Astrocyte of the spinal cord (primary cell): ENCODE results near the gene CIRBP.
A peak's percentile ranks its signal among the peaks of the same experiment; 100 is the strongest.

Source experiments
- DNase-seq: peaks from one replicate; pipeline ENCODE4 v3.0.0; 2011; ENCODE audit warnings: low read depth, low spot score
- H3K4me3 ChIP-seq: 2 replicates; pipeline ENCODE4 v1.5.1; 2011; ENCODE audit warnings: low read depth, mild to moderate bottlenecking, low read length, moderate library complexity
- CTCF ChIP-seq: IDR thresholded peaks from 2 replicates; pipeline ENCODE4 v1.5.1; 2012; ENCODE audit warnings: low read depth, mild to moderate bottlenecking, low read length, inconsistent platforms
- in situ Hi-C: cut with HindIII; loops from 2 replicates; pipeline ENCODE4 v1.10.0; 2017; ENCODE audit warnings: low sequenced_read_pairs

CIRBP gene

DNA sequence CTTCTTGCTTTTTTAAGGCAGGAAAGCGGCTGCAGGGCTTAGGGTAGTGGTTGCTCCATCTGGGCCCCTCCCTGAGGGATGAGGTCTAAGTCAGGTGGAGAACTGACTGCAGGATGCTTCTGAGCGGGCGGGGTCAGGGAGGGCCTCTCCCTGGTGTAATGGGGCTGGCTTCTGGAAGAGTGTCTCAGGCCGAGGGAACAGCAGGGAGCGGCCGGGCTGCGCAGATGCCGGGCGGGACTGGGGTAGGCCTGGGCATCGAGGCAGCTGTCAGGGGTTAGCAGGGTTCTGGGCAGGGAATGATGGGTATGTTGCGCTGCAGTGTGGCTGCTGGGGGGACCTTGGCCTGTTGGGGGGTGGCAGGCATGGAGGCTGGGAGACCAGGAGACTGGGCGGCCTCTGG, 8.9 kb downstream of the CIRBP start:
- H3K4me3 ChIP-seq = no peak overlapping the region
- no peak for DNase-seq
- in situ Hi-C loops = no loop called here
- TF ChIP-seq CTCF = no peak

GRCh38 chr19:1278713-1279660, 9.9 kb downstream of the CIRBP start:
- in situ Hi-C loops = no loop called here
- no peak overlapping the region for H3K4me3 ChIP-seq
- TF ChIP-seq CTCF = no peak
- DNase-seq = no peak

DNA sequence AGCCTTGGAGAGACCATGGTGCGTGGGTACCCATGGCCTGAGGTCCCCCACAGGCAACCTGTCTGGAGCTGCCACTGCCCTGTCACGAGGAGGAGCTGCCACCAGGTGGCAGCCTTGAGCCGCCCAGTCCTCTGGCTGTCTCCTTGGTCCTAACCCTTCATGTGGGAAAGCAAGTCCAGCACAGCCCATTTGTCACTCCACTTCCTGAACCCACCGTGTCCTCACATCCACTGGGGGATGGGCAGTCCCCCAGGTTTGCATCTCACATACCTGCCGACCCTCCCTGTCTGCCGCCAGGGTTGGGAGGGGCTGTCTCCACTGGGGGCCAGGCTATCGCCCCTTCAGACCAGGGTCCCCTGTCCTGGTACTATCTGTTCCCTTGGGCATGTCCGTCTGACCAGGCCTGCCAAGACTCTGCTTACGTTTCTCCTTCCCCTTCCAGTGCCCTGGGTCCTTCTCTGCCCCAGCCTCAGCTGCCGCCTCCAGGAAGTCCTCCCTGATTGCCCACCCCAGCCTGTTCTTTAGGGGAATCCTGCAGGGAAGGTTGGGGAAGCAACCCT, 10.7 kb downstream of the CIRBP start:
- H3K4me3 ChIP-seq = no peak overlapping the region
- peak; percentile 96 for TF ChIP-seq CTCF
- in situ Hi-C loops = no loop called here
- DNase-seq = peak; percentile 83

DNA sequence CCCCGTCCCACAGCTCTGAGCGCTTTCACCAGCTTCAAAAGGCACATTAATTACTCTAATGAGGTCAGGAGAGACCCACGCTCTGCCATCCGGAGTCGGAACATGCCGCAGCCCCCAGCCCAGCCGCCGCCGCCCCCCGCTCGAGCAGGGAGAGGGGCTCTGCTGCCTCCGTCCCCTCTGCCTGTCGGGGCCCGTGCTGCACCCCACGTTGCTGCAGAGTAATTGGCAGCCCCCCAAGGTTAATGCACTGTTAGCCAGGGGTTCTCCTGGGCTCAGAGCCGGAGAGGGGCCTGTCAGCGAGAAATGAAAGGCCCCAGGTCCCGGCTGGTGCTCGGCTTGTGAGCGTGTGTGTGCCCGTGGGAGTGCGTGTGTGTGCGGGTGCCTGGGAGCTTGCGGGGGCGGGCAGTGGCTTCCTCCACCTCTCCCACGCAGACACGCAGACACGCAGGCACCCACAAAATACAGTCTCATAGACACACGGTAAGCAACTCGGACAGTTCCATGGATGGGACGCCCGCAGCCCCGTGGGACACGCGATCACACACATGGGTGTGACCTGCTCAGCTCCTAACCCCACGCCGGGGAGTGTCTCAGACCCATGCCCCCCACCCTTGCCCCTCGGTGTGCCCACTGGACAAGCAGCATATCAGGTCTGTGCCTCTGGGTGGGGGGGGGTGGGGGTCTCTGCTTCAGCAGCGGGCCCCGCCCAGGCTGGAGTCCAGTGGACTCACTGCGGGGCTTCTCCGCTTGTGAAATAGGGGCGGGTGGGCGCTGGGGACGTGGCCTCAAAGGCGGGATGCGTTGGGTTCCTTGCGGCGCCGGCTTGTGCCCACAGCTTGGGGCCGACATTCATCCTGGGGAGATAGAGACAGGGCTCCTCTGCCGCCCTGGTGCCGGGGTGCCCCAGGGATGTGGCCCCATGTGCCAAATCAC, 11.8 kb downstream of the CIRBP start:
- in situ Hi-C loops = no loop called here
- TF ChIP-seq CTCF = no peak
- no peak for DNase-seq
- no peak overlapping the region for H3K4me3 ChIP-seq

DNA sequence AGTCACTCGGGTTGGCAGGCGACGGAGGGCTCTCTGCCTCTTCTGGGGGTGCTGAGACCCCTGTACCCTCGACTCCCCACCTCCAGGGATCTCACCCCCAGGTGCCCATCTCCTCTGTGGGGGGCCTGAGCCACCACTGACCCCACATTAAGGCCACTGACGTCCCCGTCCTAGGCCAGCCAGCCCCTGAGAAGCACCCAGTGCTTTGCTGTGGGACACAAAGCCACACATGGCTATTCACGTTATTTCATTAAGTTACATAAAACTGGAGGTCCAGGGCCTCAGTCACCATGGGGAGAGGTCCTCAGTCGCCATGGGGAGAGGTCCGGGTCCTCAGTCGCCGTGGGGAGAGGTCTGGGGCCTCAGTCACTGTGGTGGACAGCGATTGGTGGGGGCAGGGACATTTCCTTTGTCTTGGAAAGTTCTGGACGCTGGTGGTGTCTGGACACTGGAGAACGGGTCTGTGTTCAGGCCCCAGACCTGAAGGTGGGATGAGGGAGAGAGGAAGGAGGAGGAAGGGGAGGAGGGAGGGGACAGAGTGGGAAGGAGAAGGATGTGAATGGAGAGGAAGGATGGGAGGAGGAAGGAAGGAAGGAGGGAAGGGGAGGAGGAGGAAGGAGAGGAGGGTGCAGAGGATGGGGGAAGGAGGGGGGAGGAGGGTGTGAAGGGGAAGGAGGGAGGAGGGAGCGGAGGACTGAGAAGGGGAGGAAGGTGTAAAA, 12.6 kb downstream of the CIRBP start:
- H3K4me3 ChIP-seq = no peak overlapping the region
- no peak for DNase-seq
- no peak for TF ChIP-seq CTCF
- in situ Hi-C loops = no loop called here
